Type B pancreatic cell (in vitro differentiated cells): Measurements from ENCODE around the gene NMRK1. TPM values are rescaled to one million over a fixed set of nuclear protein-coding genes. Genes with fewer than 3 reads are reported as not detected.

Experiments used
- DNase-seq: peaks from one replicate; pipeline ENCODE4 v3.0.0; 2021; ENCODE audit warnings: mixed read lengths; ENCODE audit not compliant: unreplicated experiment; ENCODE audit errors: extremely low spot score
- H3K27ac Mint-ChIP-seq: 2 replicates; pipeline ENCODE4 v1.8.0; 2021; ENCODE audit warnings: mild to moderate bottlenecking, mixed read lengths
- H3K27me3 Mint-ChIP-seq: 2 replicates; pipeline ENCODE4 v1.8.0; 2021; ENCODE audit warnings: mixed read lengths
- H3K36me3 Mint-ChIP-seq: 2 replicates; pipeline ENCODE4 v1.8.0; 2021; ENCODE audit warnings: mixed read lengths
- H3K4me1 Mint-ChIP-seq: one replicate; pipeline ENCODE4 v1.8.0; 2021; ENCODE audit warnings: mixed read lengths; ENCODE audit not compliant: unreplicated experiment
- H3K4me3 Mint-ChIP-seq: 2 replicates; pipeline ENCODE4 v1.8.0; 2021; ENCODE audit warnings: mild to moderate bottlenecking, mixed read lengths
- H3K9me3 Mint-ChIP-seq: 2 replicates; pipeline ENCODE4 v1.8.0; 2021; ENCODE audit warnings: mixed read lengths
- total RNA-seq: library from RNA; stranded (reverse); gene quantifications from 2 replicates; pipeline ENCODE4 v1.2.1, GENCODE V29; 2021; ENCODE audit warnings: low replicate concordance
- TF ChIP-seq, protein P1 (sequence below): fragments of 200-600 bp; sonication (generic); conservative IDR thresholded peaks from 2 replicates; pipeline ENCODE4 v1.5.0; 2021; ENCODE audit warnings: antibody characterized with exemption, mild to moderate bottlenecking

The NMRK1 gene
- total RNA-seq, 1 donor from 2014 or later = 7.5 TPM

DNA sequence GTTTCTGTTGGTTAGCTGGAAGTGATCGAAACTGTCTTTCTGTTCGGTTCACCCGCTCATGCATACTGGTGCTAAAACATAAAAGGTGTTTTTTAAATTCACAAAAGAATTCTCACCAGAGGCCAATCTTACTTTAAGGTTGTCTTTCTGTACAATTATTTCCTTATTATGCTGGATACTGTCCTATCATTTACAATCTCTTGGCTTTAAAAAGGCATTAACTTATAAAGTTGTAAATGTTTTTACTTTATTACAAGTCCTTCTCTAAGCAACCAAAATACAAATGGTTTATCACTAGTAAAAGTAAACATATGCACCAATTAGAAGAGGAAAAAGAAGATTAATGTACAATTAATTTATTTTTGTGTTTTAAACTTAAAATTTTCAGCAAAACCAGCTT is 70.6 kb downstream of the NMRK1 start:
- Mint-ChIP-seq H3K4me1 (no peaks in the 10 kb centered on the region), H3K9me3 (no peaks in the 10 kb centered on the region), H3K4me3 (no peak overlapping the region), H3K27me3 (no peaks in the 10 kb centered on the region), H3K27ac (no peak overlapping the region), H3K36me3 (peaks cover 21% of the 10 kb centered on the region)
- no peak for DNase-seq
- TF ChIP-seq, protein P1, sequence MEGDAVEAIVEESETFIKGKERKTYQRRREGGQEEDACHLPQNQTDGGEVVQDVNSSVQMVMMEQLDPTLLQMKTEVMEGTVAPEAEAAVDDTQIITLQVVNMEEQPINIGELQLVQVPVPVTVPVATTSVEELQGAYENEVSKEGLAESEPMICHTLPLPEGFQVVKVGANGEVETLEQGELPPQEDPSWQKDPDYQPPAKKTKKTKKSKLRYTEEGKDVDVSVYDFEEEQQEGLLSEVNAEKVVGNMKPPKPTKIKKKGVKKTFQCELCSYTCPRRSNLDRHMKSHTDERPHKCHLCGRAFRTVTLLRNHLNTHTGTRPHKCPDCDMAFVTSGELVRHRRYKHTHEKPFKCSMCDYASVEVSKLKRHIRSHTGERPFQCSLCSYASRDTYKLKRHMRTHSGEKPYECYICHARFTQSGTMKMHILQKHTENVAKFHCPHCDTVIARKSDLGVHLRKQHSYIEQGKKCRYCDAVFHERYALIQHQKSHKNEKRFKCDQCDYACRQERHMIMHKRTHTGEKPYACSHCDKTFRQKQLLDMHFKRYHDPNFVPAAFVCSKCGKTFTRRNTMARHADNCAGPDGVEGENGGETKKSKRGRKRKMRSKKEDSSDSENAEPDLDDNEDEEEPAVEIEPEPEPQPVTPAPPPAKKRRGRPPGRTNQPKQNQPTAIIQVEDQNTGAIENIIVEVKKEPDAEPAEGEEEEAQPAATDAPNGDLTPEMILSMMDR = no peak

DNA sequence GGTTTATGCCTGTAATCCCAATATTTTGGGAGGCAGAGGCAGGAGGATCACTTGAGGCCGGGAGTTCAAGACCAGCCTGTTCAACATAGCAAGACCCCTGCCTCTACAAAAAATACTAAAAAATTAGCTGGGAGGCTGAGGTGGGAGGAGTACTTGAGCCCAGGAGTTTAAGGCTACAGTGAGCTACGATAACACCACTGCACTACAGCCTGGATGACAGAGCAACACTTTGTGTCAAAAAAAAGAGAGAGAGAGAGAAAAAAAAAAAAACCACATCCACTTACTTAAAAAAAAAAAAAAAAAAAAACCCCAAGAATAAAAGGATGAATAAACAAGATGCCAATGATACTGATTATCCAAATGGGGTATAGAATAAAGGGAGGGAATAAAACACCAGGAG is 74.2 kb downstream of the NMRK1 start:
- no peak overlapping the region for H3K4me3 Mint-ChIP-seq
- no peaks in the 10 kb centered on the region for H3K4me1 Mint-ChIP-seq
- TF ChIP-seq, protein P1 = no peak
- H3K27ac Mint-ChIP-seq = no peak overlapping the region
- no peak for DNase-seq
- no peaks in the 10 kb centered on the region for H3K9me3 Mint-ChIP-seq
- H3K27me3 Mint-ChIP-seq = no peaks in the 10 kb centered on the region
- peaks cover 21% of the 10 kb centered on the region for H3K36me3 Mint-ChIP-seq

Other genes starting within 250 kb of the NMRK1 start
- 1.4 and 16.9 TPM in 2 replicates for gene TRPM6, start 200.2 kb downstream of the NMRK1 start, total RNA-seq
- gene C9orf40, start 135.2 kb downstream of the NMRK1 start, total RNA-seq = 6.2 and 10.4 TPM in 2 replicates
- 21.3 and 22.7 TPM in 2 replicates for gene CARNMT1, start 59.9 kb downstream of the NMRK1 start, total RNA-seq
- gene OSTF1, start 359 bp upstream of the NMRK1 start, total RNA-seq = 18.3 and 31.9 TPM in 2 replicates